IMR-90 (cell line): ENCODE measurements around the gene NMNAT1. TPM values are rescaled to one million over a fixed set of nuclear protein-coding genes. Genes with fewer than 3 reads are reported as not detected.

Experiments used
- ATAC-seq: fragments of 200-7000 bp; cut with Tn5 transposase; 2 replicates; pipeline ENCODE4 v1.9.1; 2020; ENCODE audit warnings: low read depth, mild to moderate bottlenecking, moderate library complexity
- BruUV-seq: library from RNA; stranded (reverse); fragments of 400-500 nt; replicated peaks from 2 replicates; lab custom pipeline; 2021; lab: Mats Ljungman, UMichigan
- CTCF ChIA-PET: fragments of 300-600 bp; formaldehyde crosslinking; extraction: SDS; loops from one replicate; lab custom pipeline; 2021; ENCODE audit warnings: antibody characterized with exemption; lab: Yijun Ruan, JAX
- POLR2A ChIA-PET: fragments of 300-600 bp; sonication (Branson Sonifier 250); formaldehyde crosslinking; loops from one replicate; lab custom pipeline; 2022; ENCODE audit warnings: antibody characterized with exemption; ENCODE audit not compliant: unreplicated experiment; lab: Charles Lee
- DNase-seq: peaks from one replicate; pipeline ENCODE4 v3.0.0; 2013
- H2AFZ ChIP-seq: replicated peaks from 2 replicates; pipeline ENCODE3; 2013; ENCODE audit warnings: low read length, mild to moderate bottlenecking; ENCODE audit not compliant: poor library complexity
- H2AK5ac ChIP-seq: 2 replicates; pipeline ENCODE4 v1.6.1; 2013; ENCODE audit warnings: low read depth, low read length, inconsistent platforms
- H2AK9ac ChIP-seq: replicated peaks from 2 replicates; pipeline ENCODE3; 2013; ENCODE audit warnings: mild to moderate bottlenecking, low read depth, low read length, moderate library complexity; ENCODE audit not compliant: poor library complexity
- H2BK120ac ChIP-seq: 2 replicates; pipeline ENCODE4 v1.6.1; 2013; ENCODE audit warnings: low read depth, low read length, inconsistent platforms
- H2BK15ac ChIP-seq: 3 replicates; pipeline ENCODE4 v1.6.1; 2013; ENCODE audit warnings: low read depth, low read length, inconsistent platforms
- H2BK20ac ChIP-seq: 2 replicates; pipeline ENCODE4 v1.6.1; 2013; ENCODE audit warnings: low read depth, mild to moderate bottlenecking, inconsistent platforms, low read length, moderate library complexity
- H2BK5ac ChIP-seq: 2 replicates; pipeline ENCODE4 v1.6.1; 2013; ENCODE audit warnings: mild to moderate bottlenecking, low read depth, low read length, inconsistent platforms; ENCODE audit not compliant: poor library complexity, severe bottlenecking
- H3K14ac ChIP-seq: replicated peaks from 2 replicates; pipeline ENCODE4 v1.6.1; 2013; ENCODE audit warnings: low read depth, low read length, inconsistent platforms
- H3K18ac ChIP-seq: 2 replicates; pipeline ENCODE4 v1.6.1; 2013; ENCODE audit warnings: low read depth, low read length, control low read depth
- H3K23ac ChIP-seq: 2 replicates; pipeline ENCODE4 v1.6.1; 2013; ENCODE audit warnings: low read depth, low read length, inconsistent platforms
- H3K27ac ChIP-seq: 2 replicates; pipeline ENCODE4 v1.5.1; 2013; ENCODE audit warnings: mild to moderate bottlenecking, control low read depth, low read length; ENCODE audit not compliant: insufficient read depth
- H3K27me3 ChIP-seq: 2 replicates; pipeline ENCODE4 v1.6.1; 2013; ENCODE audit warnings: low read length; ENCODE audit not compliant: control insufficient read depth, insufficient read depth
- H3K36me3 ChIP-seq: 2 replicates; pipeline ENCODE4 v1.6.1; 2013; ENCODE audit warnings: low read length, mixed read lengths; ENCODE audit not compliant: control insufficient read depth, insufficient read depth
- H3K4ac ChIP-seq: 2 replicates; pipeline ENCODE4 v1.6.1; 2013; ENCODE audit warnings: low read depth, low read length, inconsistent platforms
- H3K4me1 ChIP-seq: 2 replicates; pipeline ENCODE4 v1.6.1; 2013; ENCODE audit warnings: low read length, mixed read lengths; ENCODE audit not compliant: control insufficient read depth, insufficient read depth
- H3K4me2 ChIP-seq: 2 replicates; pipeline ENCODE4 v1.6.1; 2013; ENCODE audit warnings: low read depth, mild to moderate bottlenecking, control low read depth, low read length, moderate library complexity
- H3K4me3 ChIP-seq: 2 replicates; pipeline ENCODE4 v1.5.1; 2013; ENCODE audit warnings: low read depth, mild to moderate bottlenecking, control low read depth, low read length, moderate library complexity; ENCODE audit not compliant: insufficient read depth
- H3K56ac ChIP-seq: 2 replicates; pipeline ENCODE4 v1.6.1; 2013; ENCODE audit warnings: low read length, inconsistent platforms; ENCODE audit not compliant: insufficient read depth; ENCODE audit errors: extremely low read depth
- H3K79me1 ChIP-seq, 2 experiments: 2 replicates each; pipeline ENCODE4 v1.6.1; 2013; ENCODE audit warnings: low read length in 2 of 2, inconsistent platforms in 1 of 2, low read depth in 1 of 2
- H3K9ac ChIP-seq: 2 replicates; pipeline ENCODE4 v1.6.1; 2013; ENCODE audit warnings: low read depth, low read length, control low read depth
- H3K9me1 ChIP-seq: 2 replicates; pipeline ENCODE4 v1.6.1; 2013; ENCODE audit warnings: low read length, inconsistent platforms; ENCODE audit not compliant: insufficient read depth
- H3K9me3 ChIP-seq: 2 replicates; pipeline ENCODE4 v1.6.1; 2013; ENCODE audit warnings: low read length; ENCODE audit not compliant: control insufficient read depth, insufficient read depth
- H4K20me1 ChIP-seq: 2 replicates; pipeline ENCODE4 v1.6.1; 2013; ENCODE audit warnings: low read length, inconsistent platforms; ENCODE audit not compliant: insufficient read depth
- H4K5ac ChIP-seq: 2 replicates; pipeline ENCODE4 v1.6.1; 2013; ENCODE audit warnings: mild to moderate bottlenecking, low read depth, low read length, control low read depth
- H4K8ac ChIP-seq, 2 experiments: 2 replicates each; pipeline ENCODE4 v1.6.1; 2013; ENCODE audit warnings: low read depth in 2 of 2, low read length in 2 of 2, control low read depth in 1 of 2, inconsistent platforms in 1 of 2
- H4K91ac ChIP-seq: 2 replicates; pipeline ENCODE4 v1.6.1; 2013; ENCODE audit warnings: low read depth, low read length, inconsistent platforms; ENCODE audit not compliant: insufficient read depth
- CEBPB ChIP-seq: IDR thresholded peaks from 2 replicates; pipeline ENCODE4 v1.6.1; 2012; ENCODE audit warnings: low read depth, low read length, improper control_type of control experiment
- ELK1 ChIP-seq: fragments of 150-350 bp; IDR thresholded peaks from 2 replicates; pipeline ENCODE4 v1.6.1; 2016; ENCODE audit warnings: low read depth, mild to moderate bottlenecking, low read length, moderate library complexity, borderline replicate concordance
- FOS ChIP-seq: fragments of 150-350 bp; IDR thresholded peaks from 2 replicates; pipeline ENCODE4 v1.6.1; 2016; ENCODE audit warnings: low read depth, low read length
- MAZ ChIP-seq: IDR thresholded peaks from 2 replicates; pipeline ENCODE4 v1.6.1; 2012; ENCODE audit warnings: low read depth, mild to moderate bottlenecking, low read length, improper control_type of control experiment, moderate library complexity, borderline replicate concordance
- MXI1 ChIP-seq: IDR thresholded peaks from 2 replicates; pipeline ENCODE4 v1.6.1; 2012; ENCODE audit warnings: low read depth, mild to moderate bottlenecking, low read length, moderate library complexity, borderline replicate concordance
- POLR2A ChIP-seq: IDR thresholded peaks from 2 replicates; pipeline ENCODE4 v1.6.1; 2012; ENCODE audit warnings: mild to moderate bottlenecking, low read depth, low read length
- WGBS, 2 experiments: methylation state at CpG; one replicate each; pipeline versions ENCODE4 v1.1.5 to v1.1.7; 2013; ENCODE audit warnings: missing lambda C conversion rate in 2 of 2; ENCODE audit not compliant: insufficient read length in 1 of 2; ENCODE audit errors: extremely low coverage in 2 of 2; 5-methylcytosine and 5-hydroxymethylcytosine counted together
- dilution Hi-C: fragments of 300-500 bp; cut with HindIII; formaldehyde crosslinking; loops from one replicate; pipeline ENCODE4 v1.14.3; 2018; ENCODE audit warnings: low sequenced_read_pairs; ENCODE audit not compliant: unreplicated experiment
- in situ Hi-C: fragments of 300-500 bp; cut with MboI; formaldehyde crosslinking; loops from 3 replicates; pipeline ENCODE4 v1.14.3; 2019; ENCODE audit warnings: low sequenced_read_pairs, inconsistent platforms, mixed read lengths
- intact Hi-C: fragments of 100-400 bp; cut with micrococcal nuclease; formaldehyde crosslinking; loops from 2 replicates; pipeline ENCODE4 v1.10.0; 2022
- polyA plus RNA-seq, 3 experiments: library from polyadenylated mRNA; depleted of rRNA; stranded (reverse); fragments of >200 nt; gene quantifications; 2 replicates each; pipeline ENCODE4 v1.2.3, GENCODE V29; 2012; ENCODE audit warnings: low replicate concordance in 1 of 3
- total RNA-seq: library from RNA; depleted of rRNA; stranded (reverse); fragments of >200 nt; gene quantifications from 2 replicates; pipeline ENCODE4 v1.2.3, GENCODE V29; 2012
- TF ChIP-seq, protein P1 (sequence below): fragments of 150-350 bp; IDR thresholded peaks from 2 replicates; pipeline ENCODE4 v1.6.1; 2017; ENCODE audit warnings: mild to moderate bottlenecking, antibody characterized with exemption, low read length, low read depth
- TF ChIP-seq, protein P2 (sequence below): conservative IDR thresholded peaks from 2 replicates; pipeline ENCODE4 v1.5.1; 2012; ENCODE audit warnings: mild to moderate bottlenecking, low read depth, low read length, improper control_type of control experiment

NMNAT1 gene
- total and polyA plus RNA-seq, 2 of the 4 experiments (the other 2 are of a cell fraction), result 9.1 to 11.7 TPM

DNA sequence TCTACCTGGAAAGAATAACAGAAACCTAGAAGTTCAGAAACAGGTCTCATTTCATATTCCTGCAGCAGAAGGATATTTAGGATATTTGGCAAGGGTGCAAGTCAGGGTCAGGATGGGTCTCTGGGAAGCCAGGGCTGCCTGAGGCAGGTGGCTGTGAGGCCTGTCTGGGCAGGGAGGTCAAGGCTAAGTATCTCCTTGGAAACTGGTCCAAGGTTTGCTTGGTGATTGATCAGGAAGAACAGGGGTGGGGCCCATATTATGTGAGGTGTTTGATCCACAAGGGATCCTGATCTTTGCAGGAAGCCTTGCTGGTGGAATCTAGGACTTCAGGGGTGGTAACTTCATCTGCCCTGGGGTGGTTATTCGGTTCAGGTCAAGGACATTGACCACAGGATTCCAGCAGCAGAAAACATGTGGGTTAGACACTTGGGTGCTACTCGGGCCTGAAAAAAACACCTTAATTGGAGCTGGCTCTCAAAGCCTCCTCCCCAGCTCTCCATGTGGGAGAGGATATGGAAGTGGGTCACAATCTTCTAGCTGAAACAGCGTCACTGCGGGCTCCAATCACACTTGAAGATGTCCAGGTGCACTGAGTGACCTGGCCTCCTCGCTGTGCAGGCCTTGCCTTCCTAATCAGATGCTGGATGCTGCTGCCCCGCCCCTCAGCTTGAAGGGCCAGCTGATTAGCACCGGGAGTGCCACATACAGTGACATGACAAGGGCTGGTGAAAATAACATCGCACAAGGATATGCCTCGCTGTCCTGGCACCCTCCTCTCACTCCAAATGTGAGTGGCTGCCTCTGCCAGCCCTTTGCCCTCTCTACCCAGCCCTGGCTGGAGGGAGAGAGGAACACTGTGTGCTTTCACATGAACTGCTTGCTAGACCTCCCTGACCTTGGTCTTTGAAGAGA lies 41.9 kb upstream of the NMNAT1 start:
- intact Hi-C loops, result no loop called here
- H3K9me3 ChIP-seq, result no peaks in the 10 kb centered on the region
- ChIA-PET CTCF (no interaction called here), POLR2A (no interaction called here)
- no peak overlapping the region for H3K14ac ChIP-seq
- WGBS, 2 experiments, result 64% methylated on average over 3 of the region's 9 CpGs; no CpG with 5 or more reads in 1 of the 2 experiments
- peak overlapping the region; percentile 83 for H2AK9ac ChIP-seq
- H2AFZ ChIP-seq, result peak overlapping the region; percentile 46
- peaks cover 13% of the 10 kb centered on the region for H3K9me1 ChIP-seq
- no peaks in the 10 kb centered on the region for H3K27me3 ChIP-seq
- no peak overlapping the region for H3K4me2 ChIP-seq
- no TSS peak for BruUV-seq
- H4K5ac ChIP-seq, result no peak overlapping the region
- no peak overlapping the region for H4K91ac ChIP-seq
- H2BK5ac ChIP-seq, result no peak overlapping the region
- no peaks in the 10 kb centered on the region; the same call in 1 of the 2 replicates for H4K20me1 ChIP-seq
- dilution Hi-C loops, result no loop called here
- no peak overlapping the region for H4K8ac ChIP-seq
- H2BK20ac ChIP-seq, result no peak overlapping the region
- peak overlapping the region; percentile 29; the same call in 1 of the 2 replicates for H3K4ac ChIP-seq
- peaks cover 26 to 63% of the 10 kb centered on the region in 2 experiments for H3K79me1 ChIP-seq
- peaks cover 3% of the 10 kb centered on the region; the same call in 1 of the 2 replicates for H3K4me1 ChIP-seq
- H3K56ac ChIP-seq, result no peak overlapping the region
- H3K27ac ChIP-seq, result no peak overlapping the region
- H3K23ac ChIP-seq, result peak overlapping the region; percentile 20
- TF ChIP-seq, protein P1, sequence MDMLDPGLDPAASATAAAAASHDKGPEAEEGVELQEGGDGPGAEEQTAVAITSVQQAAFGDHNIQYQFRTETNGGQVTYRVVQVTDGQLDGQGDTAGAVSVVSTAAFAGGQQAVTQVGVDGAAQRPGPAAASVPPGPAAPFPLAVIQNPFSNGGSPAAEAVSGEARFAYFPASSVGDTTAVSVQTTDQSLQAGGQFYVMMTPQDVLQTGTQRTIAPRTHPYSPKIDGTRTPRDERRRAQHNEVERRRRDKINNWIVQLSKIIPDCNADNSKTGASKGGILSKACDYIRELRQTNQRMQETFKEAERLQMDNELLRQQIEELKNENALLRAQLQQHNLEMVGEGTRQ, result no peak
- TF ChIP-seq CEBPB, result no peak
- TF ChIP-seq, protein P2, sequence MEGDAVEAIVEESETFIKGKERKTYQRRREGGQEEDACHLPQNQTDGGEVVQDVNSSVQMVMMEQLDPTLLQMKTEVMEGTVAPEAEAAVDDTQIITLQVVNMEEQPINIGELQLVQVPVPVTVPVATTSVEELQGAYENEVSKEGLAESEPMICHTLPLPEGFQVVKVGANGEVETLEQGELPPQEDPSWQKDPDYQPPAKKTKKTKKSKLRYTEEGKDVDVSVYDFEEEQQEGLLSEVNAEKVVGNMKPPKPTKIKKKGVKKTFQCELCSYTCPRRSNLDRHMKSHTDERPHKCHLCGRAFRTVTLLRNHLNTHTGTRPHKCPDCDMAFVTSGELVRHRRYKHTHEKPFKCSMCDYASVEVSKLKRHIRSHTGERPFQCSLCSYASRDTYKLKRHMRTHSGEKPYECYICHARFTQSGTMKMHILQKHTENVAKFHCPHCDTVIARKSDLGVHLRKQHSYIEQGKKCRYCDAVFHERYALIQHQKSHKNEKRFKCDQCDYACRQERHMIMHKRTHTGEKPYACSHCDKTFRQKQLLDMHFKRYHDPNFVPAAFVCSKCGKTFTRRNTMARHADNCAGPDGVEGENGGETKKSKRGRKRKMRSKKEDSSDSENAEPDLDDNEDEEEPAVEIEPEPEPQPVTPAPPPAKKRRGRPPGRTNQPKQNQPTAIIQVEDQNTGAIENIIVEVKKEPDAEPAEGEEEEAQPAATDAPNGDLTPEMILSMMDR, result no peak
- no peak for TF ChIP-seq FOS
- TF ChIP-seq ELK1, result no peak
- TF ChIP-seq MAZ, result no peak
- TF ChIP-seq POLR2A, result no peak
- TF ChIP-seq MXI1, result no peak
- no peak for DNase-seq
- no peaks in the 10 kb centered on the region for H3K36me3 ChIP-seq
- no peak for ATAC-seq
- peak overlapping the region; percentile 44; the same call in 1 of the 2 replicates for H2AK5ac ChIP-seq
- H3K18ac ChIP-seq, result no peak overlapping the region
- no peak overlapping the region for H3K9ac ChIP-seq
- no peak overlapping the region for H2BK120ac ChIP-seq
- no peak overlapping the region for H2BK15ac ChIP-seq
- H3K4me3 ChIP-seq, result no peak overlapping the region
- in situ Hi-C loops, result no loop called here
